ENCODE results near the gene ATP13A2.
"Not testable (repeated sequence)": the region's sequence is repeated elsewhere in the genome, so short reads cannot be mapped to it uniquely, and the experiment has no call there.

ATP13A2 gene

GRCh38 chr1:16978139-16978538 is 33.6 kb downstream of the ATP13A2 start:
- no peak for DNase-seq (ENCODE audit: low read depth)

GRCh38 chr1:16977377-16977776 is 34.4 kb downstream of the ATP13A2 start:
- no peak for DNase-seq (ENCODE audit: low read depth)

DNA sequence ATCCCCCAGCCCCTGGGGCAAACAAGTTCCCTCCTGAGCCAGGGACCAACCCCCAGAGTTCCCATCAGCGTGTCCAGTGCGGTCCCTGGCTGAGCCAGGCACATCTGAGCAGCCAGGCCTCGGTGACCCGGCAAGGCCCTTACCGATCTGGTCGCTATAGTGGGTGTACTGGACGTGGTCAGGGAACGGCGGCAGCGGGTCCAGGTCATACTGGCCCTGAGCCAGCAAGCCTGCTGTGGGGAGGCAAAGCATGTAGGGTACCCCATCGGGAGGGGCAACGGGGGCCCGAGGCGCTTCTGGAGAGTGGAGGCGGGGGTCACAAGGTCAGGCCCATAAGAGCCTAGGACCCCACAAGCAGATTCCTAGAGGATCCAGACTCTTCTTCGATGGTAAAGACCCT is 34.8 kb downstream of the ATP13A2 start:
- DNase-seq (ENCODE audit: low read depth): no peak

DNA sequence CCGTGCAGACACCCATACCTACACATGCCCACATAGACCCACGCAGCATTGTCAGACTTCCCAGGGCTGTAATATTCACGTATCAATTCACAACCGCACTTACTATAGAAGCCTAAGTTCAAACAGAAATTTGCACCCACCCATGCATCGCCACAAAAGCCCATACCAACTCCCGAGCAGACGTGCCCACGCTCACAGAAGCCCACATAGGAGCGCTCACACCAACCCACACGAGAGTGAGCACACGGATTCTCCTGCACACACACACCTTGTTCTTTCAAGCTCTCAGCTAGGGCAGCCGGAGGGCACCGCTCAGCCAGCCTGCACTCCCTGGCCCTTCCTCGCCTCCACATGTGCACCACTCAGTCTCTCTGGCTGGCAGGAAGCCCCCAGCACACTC is 35.9 kb downstream of the ATP13A2 start:
- no peak for DNase-seq (ENCODE audit: low read depth)

DNA sequence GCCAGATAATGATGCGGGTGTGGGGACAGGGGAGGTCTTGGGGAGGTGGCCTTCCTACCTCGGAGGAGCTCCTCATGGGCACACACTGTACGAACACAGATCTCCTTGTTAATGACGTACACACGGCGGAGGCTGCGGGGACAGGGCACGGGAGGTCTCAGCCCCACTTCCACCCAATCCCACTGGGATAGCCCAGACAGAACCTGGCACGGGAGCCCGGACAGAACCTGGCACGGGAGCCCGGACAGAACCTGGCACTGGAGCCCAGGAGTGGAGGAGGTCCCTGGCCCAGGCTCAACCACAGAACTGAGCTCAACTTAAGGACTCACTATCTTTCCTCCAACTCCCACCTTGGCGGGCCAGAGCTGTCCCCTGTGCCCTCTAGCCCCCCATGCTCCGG is 36.5 kb downstream of the ATP13A2 start:
- no peak for DNase-seq (ENCODE audit: low read depth)

GRCh38 chr1:16973215-16973614 is 38.5 kb downstream of the ATP13A2 start:
- DNase-seq (ENCODE audit: low read depth): no peak

GRCh38 chr1:16972189-16972895 is 39.4 kb downstream of the ATP13A2 start:
- DNase-seq (ENCODE audit: low read depth): no peak

DNA sequence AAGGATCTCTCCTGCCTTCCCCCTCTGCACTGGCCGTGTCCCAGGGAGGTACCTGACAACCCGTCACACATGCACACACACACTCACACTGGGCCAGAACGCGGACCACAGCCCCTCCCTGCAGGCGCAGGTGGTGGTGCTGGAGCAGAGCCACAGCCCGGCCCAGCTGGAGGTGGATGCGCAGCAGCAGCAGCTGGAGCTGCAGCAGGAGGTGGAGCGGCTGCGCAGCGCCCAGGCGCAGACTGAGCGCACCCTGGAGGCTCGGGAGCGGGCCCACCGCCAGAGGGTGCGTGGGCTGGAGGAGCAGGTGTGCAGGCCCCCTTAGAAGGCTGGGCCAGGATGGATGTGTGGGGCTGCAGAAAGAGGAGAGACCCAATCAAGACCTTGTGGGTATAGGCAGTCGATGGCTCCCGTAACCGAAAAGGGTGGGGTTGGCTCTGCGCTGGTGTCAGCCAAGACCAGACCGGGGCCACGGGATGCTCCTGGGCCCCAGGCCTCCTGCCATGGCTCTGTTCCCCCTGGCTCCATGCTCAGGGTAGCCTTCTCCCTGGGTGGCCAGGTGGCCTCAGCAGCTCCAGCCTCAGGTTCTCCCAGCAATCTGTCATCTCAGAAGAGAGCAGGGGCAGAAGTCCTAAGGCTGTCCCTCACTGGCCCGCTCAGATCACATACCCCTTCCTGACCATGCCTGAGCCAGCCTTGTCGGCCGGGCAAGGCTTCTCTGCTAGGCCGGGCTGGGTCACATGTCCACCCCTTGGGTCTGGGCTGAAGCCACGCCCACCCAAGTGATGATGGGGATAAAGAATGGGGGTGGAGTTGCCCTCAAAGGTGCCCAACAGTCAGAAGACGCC is 40.2 kb downstream of the ATP13A2 start:
- DNase-seq (ENCODE audit: low read depth): no peak

DNA sequence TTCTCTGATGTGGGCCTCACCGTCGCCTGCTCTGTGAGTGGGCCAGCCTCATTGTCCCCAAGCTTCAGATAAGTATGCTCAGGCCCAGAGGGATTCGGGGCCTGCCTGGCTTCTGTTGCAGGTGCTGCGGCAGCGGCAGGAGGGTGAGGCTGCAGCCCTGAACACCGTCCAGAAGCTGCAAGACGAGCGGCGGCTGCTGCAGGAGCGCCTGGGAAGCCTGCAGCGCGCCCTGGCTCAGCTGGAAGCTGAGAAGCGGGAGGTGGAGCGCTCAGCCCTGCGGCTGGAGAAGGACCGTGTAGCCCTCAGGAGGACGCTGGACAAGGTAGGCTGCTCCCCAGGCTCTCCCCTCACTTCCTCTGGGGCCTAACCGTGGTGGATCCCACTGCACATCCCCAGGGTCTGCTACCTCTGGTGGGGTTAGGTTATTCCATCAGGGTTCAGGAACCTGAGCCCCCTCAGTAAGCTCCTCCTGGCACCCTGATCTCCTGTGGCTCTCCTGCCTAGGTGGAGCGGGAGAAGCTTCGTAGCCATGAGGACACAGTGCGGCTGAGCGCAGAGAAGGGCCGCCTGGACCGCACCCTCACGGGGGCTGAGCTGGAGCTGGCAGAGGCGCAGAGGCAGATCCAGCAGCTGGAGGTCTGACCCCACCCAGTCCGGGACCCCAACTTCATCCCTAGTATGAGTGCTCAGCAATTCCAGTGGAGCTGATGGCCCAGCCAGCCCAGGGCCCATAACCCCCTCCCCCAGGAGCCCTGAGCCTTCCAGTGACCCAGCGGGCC is 41.4 kb downstream of the ATP13A2 start:
- DNase-seq (ENCODE audit: low read depth): no peak

DNA sequence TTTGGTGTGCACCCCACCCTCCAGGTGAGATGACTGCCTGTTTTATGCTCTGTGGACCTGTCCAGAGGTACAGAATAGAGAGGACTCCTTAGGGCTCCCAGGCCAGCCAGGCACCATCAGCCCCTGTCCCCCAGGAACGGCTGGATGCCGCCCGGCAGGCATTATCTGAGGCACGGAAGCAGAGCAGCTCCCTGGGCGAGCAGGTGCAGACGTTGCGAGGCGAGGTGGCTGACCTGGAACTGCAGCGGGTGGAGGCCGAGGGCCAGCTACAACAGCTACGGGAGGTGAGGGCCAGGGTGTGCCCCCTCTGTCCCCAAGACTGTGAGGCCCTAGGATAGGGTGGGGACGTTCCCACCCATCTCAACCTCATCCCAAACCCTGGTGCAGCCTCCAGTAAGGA is 42.1 kb downstream of the ATP13A2 start:
- no peak for DNase-seq (ENCODE audit: low read depth)

DNA sequence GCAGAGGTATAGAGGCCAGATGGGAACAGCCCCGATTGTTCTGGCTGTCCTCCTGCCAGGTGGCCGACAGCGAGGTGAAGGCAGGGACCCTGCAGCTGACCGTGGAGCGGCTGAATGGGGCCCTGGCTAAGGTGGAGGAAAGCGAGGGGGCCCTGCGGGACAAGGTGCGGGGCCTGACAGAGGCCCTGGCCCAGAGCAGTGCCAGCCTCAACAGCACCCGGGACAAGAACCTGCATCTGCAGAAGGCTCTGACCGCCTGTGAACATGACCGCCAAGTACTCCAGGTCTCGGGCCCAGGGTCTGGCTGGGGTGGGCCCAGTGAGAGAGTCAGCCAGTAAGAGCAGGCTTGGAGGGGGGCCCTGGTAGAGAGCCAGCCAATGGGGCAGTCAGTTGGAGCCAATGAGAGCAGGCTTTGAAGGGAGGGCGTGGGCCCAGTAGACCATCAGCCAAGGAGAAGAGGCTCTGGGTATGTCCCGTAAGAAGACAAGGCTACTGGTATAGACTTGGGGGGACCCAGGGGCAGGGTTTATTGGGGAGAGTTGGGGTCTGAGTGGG is 42.6 kb downstream of the ATP13A2 start:
- no peak for DNase-seq (ENCODE audit: low read depth)

DNA sequence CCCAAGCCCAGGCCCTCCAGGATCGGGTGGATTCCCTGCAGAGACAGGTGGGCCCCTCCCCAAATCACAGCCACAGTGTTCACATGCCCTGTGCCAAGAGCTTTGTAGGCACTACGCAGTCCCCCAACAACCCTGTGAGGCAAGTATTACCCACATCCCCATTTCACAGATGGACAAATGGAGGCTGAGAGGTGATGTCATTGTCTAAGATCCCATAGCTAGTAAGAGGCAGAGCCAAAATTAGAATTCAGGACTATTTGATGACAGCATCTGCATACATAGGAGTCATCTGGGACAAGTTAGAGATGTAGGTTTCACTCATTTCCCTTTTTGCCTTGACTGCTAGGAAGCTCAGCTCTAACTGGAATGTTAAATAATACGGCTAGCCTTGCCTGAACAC is 43.4 kb downstream of the ATP13A2 start:
- no peak for DNase-seq (ENCODE audit: low read depth)

GRCh38 chr1:16967962-16968361 is 43.8 kb downstream of the ATP13A2 start:
- no peak for DNase-seq (ENCODE audit: low read depth)

DNA sequence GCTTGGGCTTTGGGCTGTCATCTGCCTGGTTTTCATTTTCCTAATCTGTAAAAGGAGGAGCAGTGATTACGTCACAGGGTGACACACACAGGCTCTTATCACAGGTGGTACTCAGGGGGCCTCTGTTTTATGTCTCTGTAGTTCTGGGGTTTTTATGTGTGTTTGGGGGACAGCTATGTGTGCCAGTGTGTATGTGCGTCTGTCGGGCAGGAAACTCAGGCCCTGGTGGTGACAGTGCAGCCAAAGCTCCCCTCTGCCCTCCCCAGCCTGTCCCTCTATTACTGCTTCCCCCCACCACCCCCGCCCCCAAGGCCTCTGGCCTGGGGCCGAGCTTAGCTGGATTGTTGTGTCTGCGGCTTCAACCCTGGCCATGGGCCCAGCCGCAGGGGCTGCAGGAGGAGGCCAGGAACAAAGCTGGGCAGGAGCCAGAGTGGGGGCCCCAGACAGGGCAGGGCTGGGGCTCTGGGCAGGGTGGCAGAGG is 44.6 kb downstream of the ATP13A2 start:
- no peak for DNase-seq (ENCODE audit: low read depth)

GRCh38 chr1:16966282-16966681 is 45.4 kb downstream of the ATP13A2 start:
- no peak for DNase-seq (ENCODE audit: low read depth)

- no peak for DNase-seq (ENCODE audit: low read depth)
These were observed 46.2 kb downstream of the ATP13A2 start for GRCh38 chr1:16965486-16966067.

DNA sequence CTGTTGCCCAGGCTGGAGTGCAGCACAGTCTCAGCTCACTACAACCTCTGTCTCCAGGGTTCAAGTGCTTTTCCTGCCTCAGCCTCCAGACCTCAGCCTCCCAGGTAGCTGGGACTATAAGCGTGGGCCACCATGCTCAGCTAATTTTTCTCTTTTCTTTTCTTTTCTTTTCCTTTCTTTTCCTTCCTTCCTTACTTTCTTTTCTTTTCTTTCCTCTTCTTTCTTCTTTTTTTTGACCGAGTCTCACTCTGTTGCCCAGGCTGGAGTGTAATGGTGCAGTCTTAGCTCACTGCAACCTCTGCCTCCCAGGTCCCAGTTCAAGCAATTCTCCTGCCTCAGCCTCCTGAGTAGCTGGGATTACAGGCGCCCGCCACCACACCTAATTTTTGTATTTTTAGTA is 47.6 kb downstream of the ATP13A2 start:
- DNase-seq (ENCODE audit: low read depth): not testable (repeated sequence)

DNA sequence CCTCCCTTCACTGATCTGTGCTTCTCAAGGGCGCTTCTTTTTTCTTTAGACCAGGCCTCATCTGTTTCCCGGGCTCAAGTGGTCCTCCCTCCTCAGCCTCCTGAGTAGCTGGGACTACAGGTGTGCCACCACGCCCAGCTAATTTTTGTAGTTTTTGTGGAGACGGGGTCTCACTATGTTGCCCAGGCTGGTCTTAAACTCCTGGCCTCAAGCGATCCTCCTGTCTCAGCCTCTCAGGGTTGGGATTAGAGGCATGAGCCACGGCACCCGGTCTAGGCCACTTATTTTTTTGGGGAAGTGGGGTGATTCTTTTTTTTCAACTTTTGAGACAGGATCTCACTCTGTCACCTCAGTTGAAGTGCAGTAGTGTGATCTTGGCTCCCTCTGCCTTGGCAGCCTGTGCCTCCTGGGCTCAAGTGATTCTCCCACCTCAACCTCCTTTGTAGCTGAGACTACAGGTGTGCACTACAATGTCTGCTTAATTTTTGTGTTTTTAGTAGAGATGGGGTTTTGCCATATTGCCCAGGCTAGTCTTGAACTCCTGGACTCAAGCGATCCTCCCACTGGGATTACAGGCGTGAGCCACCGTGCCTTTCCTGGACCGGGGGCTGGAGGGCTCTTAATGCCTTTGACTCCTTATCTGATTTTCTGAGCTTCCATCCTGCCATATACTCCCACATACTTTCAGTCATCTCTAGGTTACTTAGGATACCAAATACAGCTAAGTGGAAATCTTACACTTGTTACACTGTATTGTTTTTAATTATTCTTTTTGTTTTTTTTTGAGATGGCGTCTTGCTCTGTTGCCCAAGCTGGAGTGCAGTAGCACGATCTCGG is 50.2 kb downstream of the ATP13A2 start:
- no peak for DNase-seq (ENCODE audit: low read depth)

GRCh38 chr1:16960560-16961296 is 51.0 kb downstream of the ATP13A2 start:
- DNase-seq (ENCODE audit: low read depth): peak; percentile 57

- no peak for DNase-seq (ENCODE audit: low read depth)
These were observed 53.3 kb downstream of the ATP13A2 start for GRCh38 chr1:16958475-16958874.
